DOHH2 (cell line): ENCODE data around the gene SLC38A5.

ENCODE experiments used
- CTCF ChIP-seq: fragments of 200-600 bp; sonication (generic); IDR thresholded peaks from one replicate; pipeline ENCODE4 v1.5.1; 2014; ENCODE audit warnings: antibody characterized with exemption, mild to moderate bottlenecking, low read depth, low read length; ENCODE audit not compliant: poor library complexity, severe bottlenecking
- EZH2phosphoT487 ChIP-seq: fragments of 200-600 bp; sonication (generic); IDR thresholded peaks from 2 replicates; pipeline ENCODE4 v1.6.1; 2017; ENCODE audit warnings: borderline replicate concordance, mild to moderate bottlenecking, antibody characterized with exemption, low read length, moderate library complexity, mixed read lengths

- TF ChIP-seq CTCF = no peak
- no peak for TF ChIP-seq EZH2phosphoT487
Measured at GRCh38 chrX:48492293-48492910, 22.3 kb upstream of the SLC38A5 start.
